HTR-8/SVneo (cell line): Measurements from ENCODE around the gene KRTAP10-3.
"Not testable (repeated sequence)": the region's sequence is repeated elsewhere in the genome, so short reads cannot be mapped to it uniquely, and the experiment has no call there.

Experiments used
- DNase-seq: peaks from one replicate; pipeline ENCODE4 v3.0.0; 2011; ENCODE audit warnings: low spot score, mixed read lengths; ENCODE audit not compliant: insufficient read length
- FAIRE-seq: peaks from 2 replicates; lab custom pipeline; 2011; peaks lifted over from hg19 to GRCh38; lab: Jason Lieb, UNC

The KRTAP10-3 gene

GRCh38 chr21:44550807-44551206 is 7.8 kb downstream of the KRTAP10-3 start:
- FAIRE-seq (no peak), DNase-seq (no peak)

- DNase-seq, FAIRE-seq: not testable (repeated sequence)
These were observed 8.3 kb downstream of the KRTAP10-3 start for GRCh38 chr21:44550285-44550684.

GRCh38 chr21:44549525-44550211 is 8.9 kb downstream of the KRTAP10-3 start:
- DNase-seq (no peak), FAIRE-seq (no peak)

GRCh38 chr21:44548922-44549321 is 9.7 kb downstream of the KRTAP10-3 start:
- DNase-seq, result no peak
- FAIRE-seq, result no peak

GRCh38 chr21:44548381-44548780 is 10.2 kb downstream of the KRTAP10-3 start:
- FAIRE-seq, result no peak

GRCh38 chr21:44547656-44548331 is 10.8 kb downstream of the KRTAP10-3 start:
- FAIRE-seq, result no peak
- DNase-seq, result no peak

More at GRCh38 chr21:44548381-44548780, 10.2 kb downstream of the KRTAP10-3 start:
- no peak for DNase-seq

- FAIRE-seq (no peak), DNase-seq (no peak)
These were observed 14.0 kb downstream of the KRTAP10-3 start for GRCh38 chr21:44544566-44544965.

- no peak for FAIRE-seq
These were observed 15.9 kb downstream of the KRTAP10-3 start for GRCh38 chr21:44542716-44543115.

GRCh38 chr21:44540741-44541288 is 17.8 kb downstream of the KRTAP10-3 start:
- DNase-seq (no peak), FAIRE-seq (no peak)

More at GRCh38 chr21:44542716-44543115, 15.9 kb downstream of the KRTAP10-3 start:
- no peak for DNase-seq

GRCh38 chr21:44539991-44540666 is 18.5 kb downstream of the KRTAP10-3 start, which contains the start of gene KRTAP10-1:
Gene KRTAP10-1, minus strand, starts transcription at chr21:44540195. Its CDS starts 45 bp downstream, at chr21:44540150.
- no peak for FAIRE-seq
- DNase-seq, result no peak

GRCh38 chr21:44539046-44539445 is 19.5 kb downstream of the KRTAP10-3 start:
- DNase-seq, result no peak
- FAIRE-seq, result no peak

- no peak for DNase-seq
- FAIRE-seq, result no peak
These were observed 20.4 kb downstream of the KRTAP10-3 start for GRCh38 chr21:44537930-44538911.

- FAIRE-seq, result no peak
- no peak for DNase-seq
These were observed 22.6 kb downstream of the KRTAP10-3 start for GRCh38 chr21:44535963-44536362.

GRCh38 chr21:44534688-44535087 is 23.9 kb downstream of the KRTAP10-3 start:
- no peak for FAIRE-seq
- DNase-seq, result no peak

GRCh38 chr21:44533891-44534627 is 24.5 kb downstream of the KRTAP10-3 start:
- FAIRE-seq (no peak), DNase-seq (no peak)

GRCh38 chr21:44533121-44533890 is 25.3 kb downstream of the KRTAP10-3 start:
- FAIRE-seq (no peak), DNase-seq (no peak)

GRCh38 chr21:44532712-44533111 is 25.9 kb downstream of the KRTAP10-3 start:
- FAIRE-seq, result no peak

More at GRCh38 chr21:44532712-44533111, 25.9 kb downstream of the KRTAP10-3 start:
- no peak for DNase-seq
